Stimulated activated CD8-positive, alpha-beta memory T cell treated with anti-CD3 and anti-CD28 coated beads, Interleukin-7, amount 100 ng/mL, for 24 hours (primary cell): ENCODE data around the gene SIKE1.
"Not testable (repeated sequence)": the region's sequence is repeated elsewhere in the genome, so short reads cannot be mapped to it uniquely, and the experiment has no call there.

Experiments
- DNase-seq: peaks from one replicate; pipeline ENCODE4 v3.0.0-alpha.2; 2020; ENCODE audit warnings: low read depth

Gene SIKE1

DNA sequence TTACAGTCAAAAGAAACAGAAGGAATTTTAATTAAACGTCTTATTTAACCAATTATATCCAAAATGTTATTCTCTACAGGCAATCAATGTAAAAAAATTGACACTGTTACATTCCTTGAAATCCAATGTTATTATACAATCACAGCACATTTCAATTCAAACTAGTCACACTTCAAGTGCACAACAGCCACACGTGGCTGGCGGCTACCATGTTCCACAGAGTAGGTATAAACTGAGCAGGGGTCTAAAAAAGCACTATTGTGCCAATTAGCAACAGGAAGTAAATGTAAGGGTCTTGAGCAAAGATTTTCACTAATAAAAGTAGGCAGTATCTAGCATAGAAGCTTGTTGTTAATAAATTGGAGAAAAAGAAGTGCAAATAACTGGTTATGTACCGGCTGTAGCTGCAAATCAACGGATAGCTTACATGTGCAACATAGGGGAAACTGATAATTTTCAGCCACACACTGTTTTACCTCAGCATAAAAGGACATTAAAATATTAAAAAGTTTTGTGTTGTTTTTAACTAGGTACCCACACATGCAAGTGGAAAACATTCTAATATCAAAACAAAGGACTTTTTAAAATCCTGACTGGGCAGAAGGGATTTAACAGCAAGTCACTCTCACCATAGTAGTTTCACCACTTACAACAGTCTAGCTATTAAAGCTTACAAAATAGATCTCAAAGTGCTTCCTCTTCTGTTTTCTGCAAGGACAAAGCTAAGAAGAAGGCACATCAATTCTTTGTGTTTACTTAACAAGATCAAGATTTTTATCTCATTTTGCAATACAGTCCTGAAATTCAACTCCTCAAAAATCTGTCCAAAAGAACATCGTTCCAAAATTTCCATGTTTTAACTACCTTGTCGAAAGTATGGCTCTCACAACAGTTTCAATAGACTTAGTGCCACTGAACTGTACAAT, 25.2 kb downstream of the SIKE1 start:
- no peak for DNase-seq

DNA sequence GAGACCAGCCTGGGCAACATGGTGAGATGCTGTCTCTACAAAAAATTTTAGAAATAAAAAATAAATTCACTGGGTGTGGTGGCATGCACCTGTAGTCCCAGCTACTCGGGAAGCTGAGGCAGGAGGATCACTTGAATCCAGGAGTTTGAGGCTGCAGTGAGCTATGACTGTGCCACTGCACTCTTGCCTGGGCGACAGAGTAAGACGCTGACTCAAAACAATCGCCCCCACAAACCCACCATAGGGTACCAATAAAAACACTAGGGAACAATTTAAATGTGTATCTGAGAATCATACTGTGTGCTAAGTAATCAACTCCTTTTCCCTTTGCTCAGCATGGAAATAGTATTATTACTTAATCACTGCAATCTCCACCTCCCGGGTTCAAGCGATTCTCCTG, 26.8 kb downstream of the SIKE1 start:
- not testable (repeated sequence) for DNase-seq

DNA sequence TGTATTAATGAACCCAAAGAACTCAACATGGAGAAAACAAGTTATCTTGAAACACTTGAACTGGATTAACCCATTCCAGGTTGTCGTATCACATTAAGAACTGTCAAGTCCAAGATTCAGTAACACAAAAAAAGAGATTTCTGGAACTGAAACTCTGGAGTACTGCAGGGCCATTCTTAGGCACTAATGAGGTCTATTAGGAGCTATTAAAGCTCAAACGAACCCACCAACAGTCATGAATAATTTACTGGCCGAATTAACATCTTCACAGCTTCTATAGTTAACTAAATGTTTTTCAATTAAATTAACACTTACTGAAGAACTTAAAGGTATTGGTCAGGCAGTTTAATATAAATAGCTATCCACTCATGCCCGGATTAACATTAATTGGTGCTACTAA, 27.3 kb downstream of the SIKE1 start:
- DNase-seq, result no peak

DNA sequence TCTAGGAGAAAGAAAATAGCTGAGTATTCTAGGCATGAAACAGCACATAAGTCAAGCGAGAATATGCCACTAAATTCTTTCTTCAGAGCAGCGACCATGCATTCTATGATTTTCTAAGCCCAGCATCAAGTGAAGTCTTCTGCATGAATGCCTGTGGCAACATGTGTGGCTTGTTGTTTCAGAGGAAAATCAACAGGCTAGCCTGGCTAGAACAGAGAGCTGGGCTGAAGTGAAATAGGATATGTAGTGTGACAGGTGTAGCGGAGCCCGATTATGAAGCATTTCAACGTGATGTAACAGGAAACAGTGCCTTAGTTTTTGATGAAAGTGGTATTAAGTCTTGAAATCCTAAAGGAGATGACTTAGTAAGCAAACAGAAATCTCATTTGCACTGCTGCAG, 29.7 kb downstream of the SIKE1 start:
- DNase-seq, result no peak

DNA sequence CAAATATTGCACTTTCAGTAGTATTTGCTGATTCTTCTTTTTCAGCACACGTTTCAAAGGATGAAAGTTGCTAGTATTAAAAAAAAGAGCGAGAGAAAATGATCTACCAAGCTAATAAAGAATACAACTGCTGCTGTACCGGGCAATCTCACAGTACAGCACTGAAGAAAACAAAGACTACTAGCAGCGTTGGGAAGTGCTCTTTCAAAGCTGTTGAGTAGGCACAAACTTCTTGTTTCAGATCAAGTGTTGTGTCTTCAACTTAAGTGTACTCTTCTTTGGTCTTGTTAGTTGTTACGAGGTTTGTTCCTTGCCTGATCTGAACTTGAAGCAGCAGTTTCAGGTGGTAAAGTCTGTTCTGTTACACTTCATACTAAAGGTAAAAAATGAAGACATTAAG, 30.6 kb downstream of the SIKE1 start:
- no peak for DNase-seq

DNA sequence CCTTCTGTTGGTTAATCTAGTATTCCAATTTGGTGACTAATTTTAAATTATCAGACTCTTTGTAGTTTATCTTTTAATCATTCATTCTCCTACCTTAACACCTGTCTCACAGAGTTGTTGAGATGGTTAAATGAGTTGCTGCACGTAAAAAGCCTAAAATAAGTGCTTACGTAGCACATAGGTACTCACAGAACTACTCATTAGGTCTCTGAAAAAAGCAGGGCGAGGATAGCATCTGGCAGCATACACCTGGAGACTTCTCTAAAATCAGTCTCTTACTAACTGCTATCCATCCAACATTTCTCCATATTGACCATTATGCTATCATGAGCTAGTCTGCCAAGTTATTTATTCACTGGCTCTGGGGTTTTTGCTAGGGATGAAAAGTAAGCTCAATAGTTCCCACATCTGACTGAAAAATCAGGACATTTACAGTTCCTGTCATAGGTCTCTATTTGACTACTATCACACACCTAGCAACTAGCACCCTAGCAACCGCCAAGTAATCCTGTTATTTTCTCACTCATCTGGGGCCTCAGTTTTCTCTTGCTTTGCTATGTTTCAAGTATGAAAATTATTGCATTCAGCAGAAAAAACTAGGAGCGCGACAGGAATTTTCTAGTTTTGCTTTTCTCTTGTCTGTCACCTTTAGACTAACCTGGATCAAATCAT, 33.9 kb downstream of the SIKE1 start:
- DNase-seq, result no peak

DNA sequence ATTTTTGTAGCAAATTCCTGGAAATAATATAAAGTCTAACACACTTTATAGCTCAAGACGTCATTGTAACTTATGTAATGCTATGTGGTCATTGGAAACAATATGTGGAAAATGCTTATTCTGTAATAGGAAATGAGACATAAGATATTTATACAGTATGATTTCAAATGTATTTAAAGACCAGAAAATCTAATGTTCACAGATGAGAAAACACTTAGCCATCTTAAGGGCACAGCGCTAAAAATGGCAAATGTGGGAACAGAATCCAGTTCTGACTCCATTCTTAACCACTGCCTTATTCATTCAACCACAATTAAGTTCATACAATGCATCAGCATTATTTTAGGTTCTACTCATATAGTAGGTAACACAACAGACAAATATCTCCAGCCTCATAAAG, 35.2 kb downstream of the SIKE1 start:
- no peak for DNase-seq

DNA sequence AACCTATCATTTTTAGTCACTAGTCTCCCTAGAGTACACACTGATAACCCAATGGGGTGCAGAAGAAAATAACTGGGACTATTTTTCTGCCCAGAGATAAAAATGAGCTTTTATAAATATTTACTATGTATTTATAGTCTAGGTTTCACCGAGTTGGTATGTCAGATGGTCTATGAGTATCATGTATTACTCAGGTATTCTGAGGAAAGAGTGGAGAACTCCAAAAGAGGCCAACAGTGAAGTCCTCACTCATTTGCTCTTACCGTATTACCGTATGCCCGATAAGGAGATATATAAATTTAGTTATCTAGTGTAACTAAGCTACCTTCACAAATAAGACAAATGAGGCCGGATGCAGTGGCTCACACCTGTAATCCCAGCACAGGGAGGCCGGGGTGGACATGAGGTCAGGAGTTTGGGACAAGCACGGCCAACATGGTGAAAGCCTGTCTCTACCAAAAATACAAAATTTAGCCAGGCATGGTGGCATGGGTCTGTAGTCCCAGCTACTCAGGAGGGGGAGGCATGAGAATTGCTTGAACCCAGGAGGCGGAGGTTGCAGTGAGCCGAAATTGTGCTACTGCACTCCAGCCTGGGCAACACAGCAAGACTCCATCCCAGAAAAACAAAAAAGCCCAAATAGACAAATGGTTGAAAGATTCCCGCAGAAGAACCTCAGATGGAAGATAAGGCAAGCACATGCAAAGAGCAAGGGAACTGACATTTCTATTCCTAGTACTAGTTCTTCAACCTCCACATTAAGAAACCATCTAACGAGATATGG, 38.3 kb downstream of the SIKE1 start:
- DNase-seq, result no peak

DNA sequence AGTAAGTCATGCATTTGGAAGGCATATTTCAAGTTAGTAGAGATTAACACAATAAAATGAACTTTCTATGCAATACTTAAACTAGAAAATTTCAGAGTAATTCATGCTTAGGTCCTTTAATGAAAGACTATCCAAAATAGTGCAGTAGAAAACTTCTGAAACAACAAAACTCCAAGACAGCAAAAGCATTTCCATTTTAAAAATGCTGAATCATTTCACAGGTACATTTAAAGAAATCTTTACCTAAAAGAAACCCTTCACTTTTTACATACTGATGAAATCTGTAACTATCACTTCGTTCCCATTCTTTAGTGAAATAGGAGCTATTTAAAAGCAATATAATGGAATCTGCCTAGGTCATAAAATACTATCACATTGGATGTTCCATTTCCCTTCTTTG, 40.2 kb downstream of the SIKE1 start:
- no peak for DNase-seq

DNA sequence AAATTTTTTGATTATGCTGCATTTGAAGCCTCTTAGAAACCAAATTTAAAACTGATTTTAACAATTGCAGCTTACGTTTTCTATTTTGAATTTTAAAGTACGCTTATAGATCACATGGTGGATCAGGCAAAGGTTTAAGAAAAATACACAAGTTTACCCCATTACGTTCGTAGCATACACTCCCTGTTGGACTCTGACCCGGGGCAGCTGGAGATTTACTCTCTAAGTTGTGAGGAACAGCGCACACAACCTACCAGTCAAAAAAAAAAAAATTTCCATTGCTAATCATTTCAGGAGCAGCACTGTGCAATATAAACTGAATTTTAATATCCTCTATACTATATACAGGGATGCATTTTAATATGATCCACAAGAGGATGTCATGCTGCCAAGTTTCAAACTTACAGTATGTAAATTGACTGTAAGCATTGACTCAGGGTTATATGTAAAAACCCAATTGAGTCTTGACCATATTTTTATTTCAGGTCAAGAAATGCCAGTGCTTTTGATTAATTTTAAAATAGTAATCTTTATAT, 43.1 kb downstream of the SIKE1 start:
- DNase-seq, result no peak

DNA sequence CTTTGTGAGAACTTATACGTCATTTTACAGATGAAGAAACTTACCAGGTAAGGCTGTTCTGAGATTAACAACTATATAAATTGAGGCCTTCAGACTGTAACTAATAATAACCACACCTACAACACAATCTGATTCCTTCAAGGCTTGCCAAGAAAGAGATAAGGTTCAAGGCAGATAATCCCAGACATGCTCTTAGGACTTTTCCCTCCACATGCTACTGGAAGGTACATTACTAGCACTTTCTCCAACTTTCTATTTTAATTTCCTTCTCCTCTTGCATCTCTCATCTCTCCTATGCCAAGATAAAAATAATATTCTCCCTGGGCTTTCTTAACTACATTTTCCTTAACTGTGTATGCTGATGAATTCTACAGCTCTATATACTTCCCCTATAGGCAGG, 45.0 kb downstream of the SIKE1 start:
- DNase-seq, result no peak

DNA sequence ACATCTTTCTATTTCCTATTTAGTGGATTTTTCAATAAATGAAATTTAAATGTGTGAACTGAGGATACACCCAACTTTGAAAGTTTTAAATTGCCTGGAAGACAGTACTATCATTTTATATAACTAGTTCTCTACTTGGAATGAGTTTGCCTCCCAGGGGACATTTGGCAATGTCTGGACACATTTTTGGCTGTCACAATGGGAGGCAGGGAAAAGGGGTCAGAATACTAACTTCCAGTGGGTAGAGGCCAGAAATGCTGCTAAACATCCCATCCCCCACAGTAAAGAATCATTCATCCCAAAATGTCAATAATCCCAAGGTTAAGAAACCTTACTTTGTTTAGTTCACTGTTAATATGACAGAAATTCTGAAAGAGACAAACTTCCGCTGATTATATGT, 50.7 kb downstream of the SIKE1 start:
- DNase-seq, result no peak

DNA sequence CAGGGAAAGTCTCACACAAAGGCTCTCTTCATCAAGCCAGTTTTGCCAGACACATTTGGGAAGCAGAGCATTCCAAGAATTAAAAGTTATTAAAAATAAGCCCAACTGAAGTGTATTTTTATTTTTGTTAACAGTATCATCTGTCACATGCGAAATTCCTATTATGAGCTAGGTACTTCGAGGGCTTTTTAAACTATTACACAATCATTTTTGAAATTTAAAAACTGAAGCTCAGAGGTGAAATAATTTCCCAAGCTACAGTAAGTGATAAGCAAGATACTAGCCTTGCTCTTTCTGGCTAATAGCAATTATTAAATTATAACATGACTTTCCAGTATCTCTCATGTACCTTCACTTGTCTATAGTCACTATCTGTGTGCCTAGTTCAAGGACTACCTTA, 51.9 kb downstream of the SIKE1 start:
- no peak for DNase-seq

DNA sequence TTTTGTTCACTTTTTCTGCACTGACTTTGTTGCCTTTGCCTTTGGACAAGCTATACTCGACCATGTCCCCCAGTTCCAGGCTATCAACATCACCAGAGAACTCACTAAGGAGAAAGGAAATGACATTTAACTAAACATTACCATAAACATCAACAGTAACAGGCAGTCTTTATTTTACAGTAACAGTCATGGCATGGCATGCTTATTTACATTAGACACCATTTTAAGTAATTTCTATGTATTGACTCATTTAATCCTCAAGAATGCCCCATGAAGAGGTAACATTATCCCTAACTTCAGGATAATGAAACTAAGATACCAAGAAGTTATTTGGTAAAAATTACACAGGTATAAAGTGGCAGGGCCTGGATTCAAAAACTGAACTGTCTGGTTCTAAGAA, 55.3 kb downstream of the SIKE1 start:
- DNase-seq, result no peak

DNA sequence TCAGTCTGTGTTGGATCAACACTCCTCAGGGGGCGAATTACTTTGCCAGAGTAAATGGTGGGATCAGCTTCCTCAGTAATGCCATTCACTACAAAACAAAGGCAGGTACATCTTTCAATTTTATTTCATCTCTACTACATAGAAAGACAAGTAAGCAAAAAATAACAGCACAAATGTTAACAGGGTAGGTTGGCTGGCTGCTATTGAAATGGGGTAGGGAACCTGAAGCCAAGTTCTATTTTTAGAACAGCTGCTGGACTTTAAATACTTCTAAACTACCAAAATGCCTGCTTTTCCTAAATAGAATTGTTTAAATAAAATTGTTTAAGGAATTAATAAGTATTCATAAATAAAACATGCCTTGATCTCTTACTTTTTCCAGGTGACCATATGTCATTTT, 56.6 kb downstream of the SIKE1 start:
- DNase-seq, result no peak

DNA sequence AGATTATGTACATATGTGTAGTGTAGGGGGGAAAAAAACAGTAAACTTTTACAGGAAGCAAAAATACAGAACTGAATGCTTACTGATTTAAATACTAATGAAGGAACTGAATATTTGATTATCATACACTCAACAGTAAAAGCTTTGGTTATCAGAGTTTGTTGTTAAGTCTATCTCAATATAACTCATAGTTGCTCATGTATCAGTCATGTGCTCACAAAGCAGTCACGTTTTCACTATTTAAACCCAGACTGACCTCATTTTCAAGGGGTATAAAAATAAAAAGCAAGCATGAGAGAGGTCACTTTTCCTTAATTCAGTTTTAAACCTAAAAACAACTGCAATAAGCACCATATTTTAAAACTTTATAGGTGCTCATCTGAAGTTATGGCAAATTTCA, 57.0 kb downstream of the SIKE1 start:
- no peak for DNase-seq

DNA sequence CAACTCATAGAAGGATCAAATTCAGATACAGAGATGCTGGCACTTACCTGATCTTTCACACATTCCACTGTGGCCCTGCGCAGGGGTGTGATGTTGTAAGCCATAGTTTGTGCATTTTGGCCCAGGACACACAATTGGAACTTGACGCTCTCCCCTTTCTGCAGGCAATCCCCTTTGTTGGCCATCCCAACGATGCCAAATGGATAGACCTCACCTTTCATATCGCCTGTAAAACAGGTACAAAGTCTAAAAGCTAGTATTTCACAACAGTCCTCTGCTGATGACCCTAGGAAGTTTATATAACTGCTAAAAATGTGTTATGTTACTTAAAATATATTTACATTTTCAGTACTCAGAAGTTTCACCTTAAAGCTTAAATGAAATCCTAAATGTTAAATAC, 60.0 kb downstream of the SIKE1 start:
- no peak for DNase-seq
